H1 (cell line): ENCODE results near the gene ZBTB4.
"Not testable (repeated sequence)": the region's sequence is repeated elsewhere in the genome, so short reads cannot be mapped to it uniquely, and the experiment has no call there.

Experiments
- CTBP2 ChIP-seq: IDR thresholded peaks from 2 replicates; pipeline ENCODE4 v1.7.0; 2011; ENCODE audit warnings: borderline replicate concordance, mild to moderate bottlenecking, moderate library complexity, mixed read lengths, low read length; ENCODE audit not compliant: insufficient read depth, insufficient read length
- CTCF ChIP-seq, 3 experiments: IDR thresholded peaks; 1 replicate in 2 of 3; 2 replicates in 1 of 3; pipeline versions ENCODE4 v1.5.1 to v1.6.1; 2011; ENCODE audit warnings: low read length in 3 of 3, mild to moderate bottlenecking in 3 of 3, inconsistent platforms in 2 of 3, low read depth in 1 of 3, moderate library complexity in 1 of 3; ENCODE audit not compliant: insufficient read depth in 1 of 3; ENCODE audit errors: control extremely low read depth in 1 of 3
- EP300 ChIP-seq, 2 experiments: IDR thresholded peaks; 1 replicate in 1 of 2; 2 replicates in 1 of 2; pipeline ENCODE4 v1.6.1; 2011 to 2012; ENCODE audit warnings: low read depth in 2 of 2, low read length in 2 of 2, mild to moderate bottlenecking in 2 of 2, borderline replicate concordance in 1 of 2, inconsistent platforms in 1 of 2, moderate library complexity in 1 of 2
- GABPA ChIP-seq: IDR thresholded peaks from 2 replicates; pipeline ENCODE4 v1.6.1; 2011; ENCODE audit warnings: mild to moderate bottlenecking, low read length, moderate library complexity, borderline replicate concordance; ENCODE audit not compliant: insufficient read depth
- KDM5A ChIP-seq: fragments of 200-600 bp; IDR thresholded peaks from 2 replicates; pipeline ENCODE4 v1.7.1; 2012; ENCODE audit warnings: mild to moderate bottlenecking, low read length, inconsistent platforms, mixed read lengths
- PHF8 ChIP-seq: fragments of 200-600 bp; sonication (generic); conservative IDR thresholded peaks from 2 replicates; pipeline ENCODE4 v1.7.1; 2012; ENCODE audit warnings: low read depth, mild to moderate bottlenecking, inconsistent platforms, low read length, moderate library complexity
- SP1 ChIP-seq: IDR thresholded peaks from 2 replicates; pipeline ENCODE4 v1.6.1; 2011; ENCODE audit warnings: low read depth, low read length
- YY1 ChIP-seq: IDR thresholded peaks from 2 replicates; pipeline ENCODE4 v1.6.1; 2011; ENCODE audit warnings: low read depth, mild to moderate bottlenecking, low read length

GRCh38 chr17:7474767-7475166 lies 4.7 kb downstream of the ZBTB4 start:
- not testable (repeated sequence) for TF ChIP-seq CTCF (IDR thresholded peaks at IDR 0.05; ENCODE audit: control extremely low read depth in 1 of 3, insufficient read depth in 1 of 3, low read depth in 1 of 3, low read length in 3 of 3); GABPA; YY1; SP1; EP300 (IDR thresholded peaks at IDR 0.05; ENCODE audit: borderline replicate concordance in 1 of 2, low read depth in 2 of 2, low read length in 2 of 2); KDM5A; CTBP2; PHF8
